Neuronal stem cell (in vitro differentiated cells): ENCODE measurements around the gene SMARCE1.

Experiments
- DNase-seq: peaks from one replicate; pipeline ENCODE4 v3.0.0-alpha.2; 2013; ENCODE audit warnings: low spot score
- H2AFZ ChIP-seq: one replicate; pipeline ENCODE4 v1.6.1; 2013; ENCODE audit warnings: mild to moderate bottlenecking, low read length, inconsistent platforms
- H2AK5ac ChIP-seq: 2 replicates; pipeline ENCODE4 v1.6.1; 2013; ENCODE audit warnings: low read depth, mild to moderate bottlenecking, inconsistent platforms, low read length, moderate library complexity, mixed read lengths
- H2BK120ac ChIP-seq: 2 replicates; pipeline ENCODE4 v1.6.1; 2013; ENCODE audit warnings: low read depth, mild to moderate bottlenecking, inconsistent platforms, low read length, moderate library complexity, mixed read lengths
- H2BK12ac ChIP-seq: one replicate; pipeline ENCODE4 v1.6.1; 2013; ENCODE audit warnings: low read length, inconsistent platforms
- H2BK15ac ChIP-seq: 2 replicates; pipeline ENCODE4 v1.6.1; 2013; ENCODE audit warnings: mild to moderate bottlenecking, low read length, inconsistent platforms, mixed read lengths
- H2BK5ac ChIP-seq: one replicate; pipeline ENCODE4 v1.6.1; 2013; ENCODE audit warnings: inconsistent platforms, mild to moderate bottlenecking, low read length, moderate library complexity
- H3K14ac ChIP-seq: one replicate; pipeline ENCODE4 v1.6.1; 2013; ENCODE audit warnings: low read length, inconsistent platforms
- H3K18ac ChIP-seq: 2 replicates; pipeline ENCODE4 v1.6.1; 2013; ENCODE audit warnings: low read length, inconsistent platforms
- H3K23ac ChIP-seq: 2 replicates; pipeline ENCODE4 v1.6.1; 2013; ENCODE audit warnings: low read depth, mild to moderate bottlenecking, mixed read lengths, low read length, inconsistent platforms; ENCODE audit not compliant: poor library complexity
- H3K27ac ChIP-seq: replicated peaks from 3 replicates; pipeline ENCODE4 v1.5.1; 2013; ENCODE audit warnings: low read length, inconsistent platforms
- H3K27me3 ChIP-seq, 3 experiments: 2 replicates each; pipeline ENCODE4 v1.6.1; 2013; ENCODE audit warnings: low read length in 3 of 3, mild to moderate bottlenecking in 2 of 3, inconsistent platforms in 1 of 3, low read depth in 1 of 3, mixed read lengths in 1 of 3, moderate library complexity in 1 of 3; ENCODE audit not compliant: control insufficient read depth in 3 of 3, insufficient read depth in 3 of 3
- H3K36me3 ChIP-seq, 2 donors: replicated peaks in 1 of 2; 2 replicates each; pipeline ENCODE4 v1.6.1; 2013; ENCODE audit warnings: low read length in 2 of 2; ENCODE audit not compliant: control insufficient read depth in 2 of 2, insufficient read depth in 2 of 2
- H3K4ac ChIP-seq: 2 replicates; pipeline ENCODE4 v1.6.1; 2013; ENCODE audit warnings: inconsistent platforms, mild to moderate bottlenecking, low read length, moderate library complexity
- H3K4me1 ChIP-seq, 2 donors: 1 replicate in 1 of 2; 2 replicates in 1 of 2; pipeline ENCODE4 v1.6.1; 2013; ENCODE audit warnings: low read length in 2 of 2, low read depth in 1 of 2; ENCODE audit not compliant: control insufficient read depth in 2 of 2, insufficient read depth in 1 of 2
- H3K4me2 ChIP-seq: one replicate; pipeline ENCODE4 v1.6.1; 2013; ENCODE audit warnings: mild to moderate bottlenecking, low read length, inconsistent platforms; ENCODE audit not compliant: insufficient read depth, poor library complexity, severe bottlenecking
- H3K4me3 ChIP-seq, 2 donors: 2 replicates each; pipeline ENCODE4 v1.5.1; 2013; ENCODE audit warnings: low read length in 2 of 2, mild to moderate bottlenecking in 2 of 2, inconsistent platforms in 1 of 2, moderate library complexity in 1 of 2
- H3K79me1 ChIP-seq: one replicate; pipeline ENCODE4 v1.6.1; 2013; ENCODE audit warnings: low read depth, mild to moderate bottlenecking, inconsistent platforms, low read length, moderate library complexity
- H3K9ac ChIP-seq: one replicate; pipeline ENCODE4 v1.6.1; 2013; ENCODE audit warnings: mild to moderate bottlenecking, low read depth, low read length, inconsistent platforms; ENCODE audit not compliant: poor library complexity
- H3K9me3 ChIP-seq, 2 donors: replicated peaks in 1 of 2; 2 replicates each; pipeline versions ENCODE3 to v1.6.1; 2013; ENCODE audit warnings: low read length in 2 of 2, mild to moderate bottlenecking in 2 of 2, inconsistent platforms in 1 of 2, low read depth in 1 of 2, mixed read lengths in 1 of 2, moderate library complexity in 1 of 2; ENCODE audit not compliant: control insufficient read depth in 2 of 2, insufficient read depth in 1 of 2
- H4K8ac ChIP-seq: one replicate; pipeline ENCODE4 v1.6.1; 2013; ENCODE audit warnings: low read depth, mild to moderate bottlenecking, inconsistent platforms, low read length, moderate library complexity
- H4K91ac ChIP-seq: one replicate; pipeline ENCODE4 v1.6.1; 2013; ENCODE audit warnings: low read length, low read depth, mild to moderate bottlenecking, inconsistent platforms; ENCODE audit not compliant: poor library complexity
- WGBS, 2 donors: extraction: QIAGEN DNeasy Blood & Tissue Kit; methylation state at CpG; one replicate each; pipeline ENCODE4 v1.1.7; 2013; ENCODE audit warnings: missing lambda C conversion rate in 2 of 2, mixed read lengths in 1 of 2; ENCODE audit not compliant: insufficient read length in 2 of 2, insufficient replicate concordance in 1 of 2; ENCODE audit errors: extremely low coverage in 2 of 2; 5-methylcytosine and 5-hydroxymethylcytosine counted together

SMARCE1 gene

DNA sequence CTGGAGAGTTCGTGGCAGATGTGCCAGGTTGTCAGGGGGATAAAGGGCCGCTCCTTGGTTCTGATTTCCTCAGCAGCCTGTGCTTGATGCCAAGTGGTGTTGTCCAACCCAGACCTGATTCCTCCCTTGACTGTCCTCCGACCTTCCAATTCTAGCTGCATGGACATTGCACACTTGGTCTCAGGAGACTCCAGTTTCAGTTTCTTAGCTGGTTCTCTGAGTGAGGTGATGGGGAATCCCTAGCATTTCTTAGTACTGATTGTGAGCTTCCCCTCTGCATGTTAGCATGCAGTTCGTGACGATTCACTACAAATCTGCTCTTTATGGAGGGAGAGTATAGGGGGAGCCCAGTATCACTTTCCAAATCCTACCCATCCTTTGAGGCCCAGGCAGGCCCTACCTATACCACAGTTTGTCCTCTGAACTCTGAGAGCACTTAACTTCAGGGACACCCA lies 70.0 kb downstream of the SMARCE1 start:
- no peak overlapping the region for H3K23ac ChIP-seq

DNA sequence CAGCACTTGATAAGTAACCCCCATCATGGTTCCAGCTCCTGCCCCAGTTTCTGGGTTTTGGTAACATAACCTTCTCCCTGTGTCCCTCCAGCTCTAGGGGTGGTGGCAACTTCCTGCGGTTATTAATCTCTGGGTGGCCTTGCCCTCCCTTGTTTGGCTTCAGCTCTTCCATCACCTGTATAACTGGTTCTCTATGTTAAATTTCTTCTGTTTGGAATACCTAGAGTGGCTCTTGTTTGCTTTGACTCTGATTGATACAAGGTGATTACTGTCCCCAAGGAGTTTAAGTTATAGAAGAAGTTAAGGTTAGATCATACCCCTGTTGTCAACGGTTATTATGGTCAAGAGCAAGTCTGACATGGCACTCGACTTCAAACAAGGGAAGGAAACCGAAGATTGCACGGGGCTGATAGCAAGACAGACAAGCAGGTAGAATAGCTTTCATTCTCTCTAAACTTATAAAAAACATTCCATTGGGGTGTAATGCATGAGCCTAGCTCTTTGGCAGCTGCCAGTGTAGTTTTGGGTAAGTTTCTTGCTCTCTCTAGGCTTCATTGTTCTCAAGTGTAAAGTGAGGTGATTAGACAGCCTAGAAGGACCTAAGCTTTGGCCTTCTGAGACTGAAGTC lies 71.4 kb downstream of the SMARCE1 start:
- Histone ChIP-seq H4K91ac (no peak overlapping the region), H3K4me2 (no peak overlapping the region), H3K9ac (no peak overlapping the region), H2AFZ (no peak overlapping the region), H4K8ac (no peak overlapping the region), H3K79me1 (no peaks in the 10 kb centered on the region), H3K9me3 (no peaks in the 10 kb centered on the region), H2AK5ac (no peak overlapping the region), H3K18ac (no peak overlapping the region), H3K36me3 (no peaks in the 10 kb centered on the region), H3K23ac (no peak overlapping the region), H2BK120ac (no peak overlapping the region), H2BK5ac (no peak overlapping the region), H3K27me3 (no peaks in the 10 kb centered on the region), H2BK12ac (no peak overlapping the region), H3K27ac (no peak overlapping the region), H3K4ac (no peak overlapping the region), H3K14ac (no peak overlapping the region), H3K4me1 (no peaks in the 10 kb centered on the region), H2BK15ac (no peak overlapping the region), H3K4me3 (no peak overlapping the region)
- DNase-seq: no peak
- no CpG with 5 or more reads among the region's 5 CpGs for WGBS, 2 donors

More for the DNA sequence above, 70.0 kb downstream of the SMARCE1 start:
- no peak overlapping the region for H3K4me3 ChIP-seq
- H2BK15ac ChIP-seq: no peak overlapping the region
- H3K4me2 ChIP-seq: no peak overlapping the region
- no peak overlapping the region for H4K91ac ChIP-seq
- no peak overlapping the region for H3K14ac ChIP-seq
- no peaks in the 10 kb centered on the region for H3K79me1 ChIP-seq
- no peak overlapping the region for H3K27ac ChIP-seq
- H3K9ac ChIP-seq: no peak overlapping the region
- no peak overlapping the region for H2BK12ac ChIP-seq
- no peak overlapping the region for H3K18ac ChIP-seq
- no peak overlapping the region for H2AFZ ChIP-seq
- H3K4me1 ChIP-seq: peaks cover 2 to 9% of the 10 kb centered on the region in 2 donors
- no peaks in the 10 kb centered on the region for H3K9me3 ChIP-seq
- no peaks in the 10 kb centered on the region for H3K36me3 ChIP-seq
- H4K8ac ChIP-seq: no peak overlapping the region
- H3K4ac ChIP-seq: no peak overlapping the region
- no peak overlapping the region for H2BK5ac ChIP-seq
- WGBS, 2 donors: no CpG with 5 or more reads among the region's 5 CpGs
- DNase-seq: no peak
- H2AK5ac ChIP-seq: no peak overlapping the region
- no peak overlapping the region for H2BK120ac ChIP-seq
- H3K27me3 ChIP-seq: no peaks in the 10 kb centered on the region
